HG03571 (cell line): ENCODE data around the gene MCCC1.

Source experiments
- ATAC-seq: cut with Tn5 transposase; IDR thresholded peaks from one replicate; pipeline ENCODE4 v1.9.1; 2021; ENCODE audit not compliant: unreplicated experiment

The MCCC1 gene

DNA sequence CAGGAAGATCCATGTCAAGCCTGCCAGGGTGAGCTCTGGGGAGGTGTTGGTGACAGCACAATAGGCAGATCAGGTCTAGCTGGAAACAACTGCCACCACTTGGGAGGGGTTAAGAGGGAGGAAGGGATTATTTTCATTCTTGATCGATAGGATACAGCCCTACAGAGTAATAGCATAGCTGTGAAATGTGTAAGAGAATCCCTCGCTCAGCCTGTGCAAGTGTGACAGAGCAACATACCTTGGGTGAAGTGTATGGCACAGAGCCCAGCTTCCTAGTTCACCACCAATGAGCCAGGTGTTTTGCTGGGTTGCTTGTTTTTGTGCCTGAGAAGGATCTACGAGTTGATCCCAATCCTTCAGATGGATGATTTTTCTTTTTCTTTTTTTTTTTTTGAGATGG lies 109.7 kb downstream of the MCCC1 start:
- no peak for ATAC-seq

DNA sequence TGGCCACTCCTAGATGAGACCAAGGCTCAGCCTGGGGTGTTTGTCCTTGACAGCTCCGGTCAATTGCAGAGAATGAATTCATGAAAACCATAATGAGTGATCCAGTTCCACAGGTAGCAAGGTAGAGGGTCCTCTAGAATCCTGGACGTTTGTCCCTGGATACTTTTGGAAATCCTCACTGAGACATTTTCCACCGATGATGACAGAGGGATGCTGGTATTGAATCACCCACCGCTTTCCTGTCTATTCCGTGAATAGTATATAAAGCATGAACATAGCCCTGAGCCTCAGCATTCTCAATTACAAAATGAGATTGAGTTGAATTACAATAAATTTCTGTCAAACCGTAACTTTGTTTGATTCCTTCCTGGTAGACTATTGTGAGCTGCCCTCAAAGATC lies 113.3 kb downstream of the MCCC1 start:
- no peak for ATAC-seq

DNA sequence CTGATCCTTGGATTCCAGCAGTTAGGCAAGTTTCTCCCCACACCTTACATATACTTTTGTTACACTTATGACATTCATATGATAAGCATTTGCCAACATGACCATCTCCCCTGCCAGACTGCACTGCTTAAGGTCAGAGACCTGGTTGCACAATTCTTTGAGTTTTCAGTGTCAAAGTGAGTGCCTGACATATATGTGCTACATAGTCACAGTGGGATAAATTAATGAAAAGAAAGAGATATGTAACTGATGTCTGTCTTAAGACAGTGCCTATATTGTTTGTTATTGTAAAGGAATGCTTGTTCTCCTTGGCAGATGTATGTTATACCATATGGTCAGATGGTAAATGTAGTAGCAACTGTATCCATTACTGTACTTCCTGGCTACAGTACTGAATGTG lies 115.4 kb downstream of the MCCC1 start:
- no peak for ATAC-seq

DNA sequence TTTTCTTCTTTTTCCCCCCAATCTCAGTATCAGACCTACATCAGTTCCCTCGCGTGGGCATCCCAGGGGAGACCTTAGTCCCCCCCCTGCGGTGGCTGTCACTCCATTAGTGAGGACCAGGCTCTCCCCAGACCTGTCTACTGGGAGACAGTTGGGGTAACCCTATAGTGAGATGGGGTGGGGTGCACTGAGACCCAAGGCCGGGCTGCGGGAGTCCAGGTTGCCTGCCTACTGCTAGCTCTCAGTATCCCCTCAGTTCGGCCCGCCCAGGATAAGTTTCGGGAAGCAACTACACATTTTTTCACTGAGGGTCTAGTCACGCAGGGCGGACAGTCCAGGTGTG lies 118.3 kb downstream of the MCCC1 start:
- ATAC-seq: no peak

DNA sequence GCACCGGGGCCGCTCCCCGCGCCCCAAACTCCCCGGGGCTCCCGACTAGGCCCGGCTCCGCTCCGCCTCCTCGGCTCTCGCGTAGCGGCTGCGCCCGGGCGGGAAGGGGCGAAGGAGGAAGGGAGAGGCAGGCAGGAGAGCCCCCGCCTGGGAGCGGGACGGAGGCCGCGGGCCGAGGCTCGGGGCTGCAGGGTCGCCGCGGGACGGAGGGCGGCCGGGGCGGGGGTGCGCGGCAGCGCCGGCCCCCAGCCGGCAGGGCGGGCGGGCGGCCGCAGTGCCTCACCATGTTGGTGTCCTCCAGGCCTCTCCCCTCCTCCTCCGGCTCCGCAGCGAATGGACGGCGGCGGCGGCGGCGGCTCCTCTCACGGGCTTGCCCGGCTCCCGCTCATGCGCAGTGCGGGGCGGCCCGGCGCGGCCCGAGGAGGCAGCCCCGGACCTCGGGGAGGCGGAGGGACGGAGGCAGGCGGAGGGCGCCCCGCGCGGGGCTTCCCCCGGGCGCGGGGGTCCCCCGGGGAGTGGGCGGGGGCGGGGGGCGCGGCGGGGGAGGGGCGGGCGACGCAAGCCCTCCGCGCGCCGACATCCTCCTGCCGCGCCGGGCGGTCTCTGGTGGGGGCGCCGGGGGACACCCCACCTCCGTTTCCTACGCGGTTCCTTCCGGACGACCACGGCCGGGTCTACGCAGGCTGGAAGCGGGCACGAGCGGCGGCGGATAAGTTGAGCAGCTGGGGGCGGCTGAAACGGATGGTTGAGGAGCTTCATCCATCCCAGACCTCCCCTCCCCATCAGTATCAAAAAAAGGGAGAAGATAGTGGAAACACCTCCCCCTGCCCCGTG lies 118.9 kb downstream of the MCCC1 start, which contains the start of gene DCUN1D1:
Gene DCUN1D1, minus strand, starts transcription at position 335 of the 834 bp plus-strand sequence. Its CDS starts 49 bp downstream, at position 286.
- ATAC-seq: peak; percentile 90

DNA sequence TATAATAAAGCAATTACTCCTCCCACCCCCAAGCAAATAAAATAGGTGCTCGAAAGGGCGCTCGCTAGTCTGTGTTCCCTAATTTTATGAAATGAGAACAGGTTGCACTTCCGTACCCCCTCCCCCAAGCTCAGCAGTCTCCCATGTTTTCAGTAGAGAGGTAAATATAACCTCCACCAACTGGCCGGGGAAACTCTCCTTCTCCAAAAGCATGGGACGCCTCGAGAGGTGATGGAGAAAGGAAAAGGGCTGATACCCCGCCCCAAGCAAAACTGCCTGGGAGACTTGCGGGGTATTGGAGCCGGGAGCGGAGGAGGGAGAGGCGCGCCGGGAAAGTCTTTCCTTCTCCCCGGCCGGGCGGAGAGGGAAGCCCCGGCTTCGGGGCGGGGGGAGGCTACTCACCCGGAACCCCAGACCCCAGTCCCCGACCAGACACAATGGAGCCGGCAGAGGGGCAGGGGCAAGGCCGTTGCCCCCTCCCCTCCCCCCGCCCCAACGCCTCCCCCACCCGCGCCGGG lies 119.6 kb downstream of the MCCC1 start:
- no peak for ATAC-seq

DNA sequence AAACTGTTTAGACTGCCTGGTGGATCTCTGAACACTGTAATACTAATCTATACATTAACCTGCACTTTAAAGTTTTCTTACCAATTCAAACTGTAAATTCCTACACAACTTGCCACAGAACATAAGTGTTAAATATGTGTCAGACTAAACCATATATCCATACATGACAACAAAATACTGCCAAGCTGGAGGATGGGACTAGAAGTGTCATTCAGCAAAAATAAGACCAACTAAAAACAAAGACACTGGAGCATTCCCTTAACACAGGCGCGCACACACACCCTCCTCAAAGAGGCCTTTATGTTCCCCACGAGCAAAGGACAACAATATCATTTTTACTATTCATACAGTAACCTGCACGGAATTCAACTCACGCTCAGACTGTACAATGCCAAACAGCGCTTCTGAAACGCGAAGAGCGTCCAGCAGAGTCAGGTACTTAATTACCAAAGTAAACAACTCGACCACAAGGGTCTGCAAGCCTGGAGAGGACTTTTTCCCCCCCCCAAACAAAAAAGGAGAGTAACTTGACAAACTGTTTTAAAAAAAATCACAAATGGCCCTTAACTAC lies 120.1 kb downstream of the MCCC1 start:
- no peak for ATAC-seq

DNA sequence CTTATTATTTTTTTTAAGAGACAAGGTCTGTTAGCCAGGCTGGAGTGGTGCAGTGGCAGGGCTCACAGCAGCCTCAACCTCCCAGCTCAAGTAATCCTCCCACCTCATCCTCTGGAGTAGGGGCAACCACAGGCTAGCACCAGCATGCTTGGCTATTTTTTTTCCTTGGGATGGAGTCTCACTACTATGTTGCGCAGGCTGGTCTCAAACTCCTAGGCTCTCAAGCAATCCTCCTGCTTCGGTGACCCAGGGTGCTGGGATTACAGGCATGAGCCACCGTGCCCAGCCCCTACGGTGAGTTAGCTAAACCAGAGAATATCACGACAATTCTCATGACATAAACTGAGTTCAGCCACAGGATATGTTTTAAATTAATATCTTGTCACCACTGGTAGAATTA lies 120.9 kb downstream of the MCCC1 start:
- no peak for ATAC-seq

DNA sequence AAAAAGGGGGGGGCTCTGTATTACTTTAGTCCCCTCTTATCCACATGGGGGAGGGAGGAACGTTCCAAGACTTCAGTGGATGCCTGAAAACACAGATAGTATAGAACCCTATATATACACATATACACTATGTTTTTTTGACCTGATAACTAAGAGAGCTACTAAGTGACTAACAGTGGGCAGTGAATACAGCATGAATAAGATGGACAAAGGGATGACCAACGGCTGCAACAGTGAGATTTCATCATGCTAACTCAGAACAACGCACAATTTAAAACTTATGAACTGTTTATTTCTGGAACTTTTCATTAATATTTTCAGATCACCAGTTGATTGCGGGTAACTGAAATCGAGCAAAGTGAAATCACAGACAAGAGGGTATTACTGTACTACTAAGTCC lies 126.2 kb downstream of the MCCC1 start:
- no peak for ATAC-seq

DNA sequence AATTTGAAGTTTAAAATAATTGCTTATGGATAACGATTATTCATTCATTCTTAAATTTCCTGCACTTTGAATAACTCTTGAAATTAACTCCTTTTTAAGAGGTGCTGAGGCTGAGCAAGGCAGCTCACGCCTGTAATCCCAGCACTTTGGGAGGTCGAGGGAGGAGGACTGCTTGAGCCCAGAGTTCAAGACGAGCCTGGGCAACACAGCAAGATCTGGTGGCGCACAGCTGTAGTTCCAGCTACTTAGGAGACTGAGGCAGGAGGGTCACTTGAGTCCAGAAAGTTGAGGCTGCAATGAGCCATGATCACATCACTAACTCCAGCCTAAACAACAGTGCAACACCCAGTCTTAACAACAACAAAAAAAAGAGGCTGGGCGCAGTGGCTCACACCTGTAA lies 126.9 kb downstream of the MCCC1 start:
- no peak for ATAC-seq

DNA sequence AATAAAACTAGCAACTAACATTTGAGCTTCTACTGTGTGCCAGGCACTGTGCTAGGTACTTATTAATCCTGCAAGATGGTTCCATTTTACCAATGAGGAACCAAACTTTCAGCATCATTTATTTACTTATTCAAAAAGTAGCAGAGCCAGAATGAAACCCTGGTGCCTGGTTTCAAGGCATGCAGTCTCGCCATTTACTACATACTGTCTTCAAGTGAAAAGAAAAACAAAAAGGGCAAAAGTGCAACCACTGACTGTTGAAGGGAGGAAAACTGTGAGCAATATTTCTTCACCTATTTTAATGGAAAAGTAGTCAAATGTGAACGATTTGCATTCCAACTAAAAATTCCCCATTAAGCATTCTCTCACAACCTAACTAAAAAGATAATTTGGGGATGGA lies 127.7 kb downstream of the MCCC1 start:
- no peak for ATAC-seq

DNA sequence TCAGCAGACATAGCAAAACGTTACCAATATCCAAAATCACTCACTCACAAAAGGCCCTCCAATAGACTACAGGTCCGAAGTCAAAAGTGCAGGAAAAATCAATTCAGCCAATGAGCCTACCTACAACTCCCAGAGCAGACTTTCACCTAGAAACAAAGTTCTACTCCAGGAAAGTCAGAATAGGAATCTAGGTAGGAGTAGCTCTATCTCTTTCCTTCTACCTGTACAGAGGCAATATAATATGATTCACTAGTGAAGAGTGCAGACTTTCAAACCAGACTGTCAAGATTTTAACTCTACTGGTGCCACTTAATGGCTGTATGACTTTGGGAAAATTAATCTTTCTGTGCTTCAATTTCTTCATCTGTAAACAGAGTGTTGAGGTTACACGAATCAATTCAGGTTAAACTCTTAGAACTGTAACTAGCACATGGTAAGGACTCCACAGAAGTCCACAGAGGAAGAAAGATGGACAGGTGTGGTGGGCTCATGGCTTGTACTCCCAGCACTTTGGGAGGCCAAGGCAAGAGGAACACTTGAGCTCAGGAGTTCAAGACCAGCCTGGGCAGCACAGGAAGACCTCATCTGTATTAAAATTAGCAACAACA lies 128.4 kb downstream of the MCCC1 start:
- no peak for ATAC-seq

DNA sequence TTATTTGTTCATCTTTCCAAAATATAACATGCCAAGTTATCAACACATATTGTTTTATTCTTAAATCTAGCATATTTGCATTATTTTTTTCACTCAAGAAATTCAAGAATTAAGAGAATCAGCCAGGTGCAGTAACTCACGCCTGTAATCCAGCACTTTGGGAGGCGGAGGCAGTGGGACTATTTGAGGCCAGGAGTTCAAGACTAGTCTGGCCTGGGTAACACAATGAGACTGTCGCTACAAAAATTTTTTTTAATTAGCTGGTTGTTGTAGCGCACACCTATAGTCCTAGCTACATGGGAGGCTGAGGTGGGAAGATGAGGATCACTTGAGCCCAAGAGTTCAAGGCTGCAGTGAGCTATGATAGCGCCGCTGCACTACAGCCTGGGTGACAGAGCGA lies 129.4 kb downstream of the MCCC1 start:
- no peak for ATAC-seq

DNA sequence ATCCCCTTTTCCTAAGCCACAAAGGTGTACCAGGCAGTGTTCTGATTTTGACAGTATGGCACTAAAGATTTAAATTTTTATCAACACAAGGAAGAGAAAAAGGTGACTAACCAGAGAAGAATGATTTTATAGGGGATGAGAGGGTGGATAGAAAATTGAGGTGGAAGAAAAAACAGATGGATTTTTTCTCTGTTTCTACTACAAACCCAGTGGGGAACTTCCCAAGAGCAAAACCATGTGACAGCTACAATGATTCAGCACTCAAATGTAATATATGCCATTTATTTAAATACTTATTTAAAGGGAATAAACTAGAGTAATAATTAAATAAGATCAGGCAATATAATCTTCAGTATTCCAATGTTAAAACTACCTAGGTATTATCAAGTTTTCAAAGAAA lies 130.0 kb downstream of the MCCC1 start:
- no peak for ATAC-seq

DNA sequence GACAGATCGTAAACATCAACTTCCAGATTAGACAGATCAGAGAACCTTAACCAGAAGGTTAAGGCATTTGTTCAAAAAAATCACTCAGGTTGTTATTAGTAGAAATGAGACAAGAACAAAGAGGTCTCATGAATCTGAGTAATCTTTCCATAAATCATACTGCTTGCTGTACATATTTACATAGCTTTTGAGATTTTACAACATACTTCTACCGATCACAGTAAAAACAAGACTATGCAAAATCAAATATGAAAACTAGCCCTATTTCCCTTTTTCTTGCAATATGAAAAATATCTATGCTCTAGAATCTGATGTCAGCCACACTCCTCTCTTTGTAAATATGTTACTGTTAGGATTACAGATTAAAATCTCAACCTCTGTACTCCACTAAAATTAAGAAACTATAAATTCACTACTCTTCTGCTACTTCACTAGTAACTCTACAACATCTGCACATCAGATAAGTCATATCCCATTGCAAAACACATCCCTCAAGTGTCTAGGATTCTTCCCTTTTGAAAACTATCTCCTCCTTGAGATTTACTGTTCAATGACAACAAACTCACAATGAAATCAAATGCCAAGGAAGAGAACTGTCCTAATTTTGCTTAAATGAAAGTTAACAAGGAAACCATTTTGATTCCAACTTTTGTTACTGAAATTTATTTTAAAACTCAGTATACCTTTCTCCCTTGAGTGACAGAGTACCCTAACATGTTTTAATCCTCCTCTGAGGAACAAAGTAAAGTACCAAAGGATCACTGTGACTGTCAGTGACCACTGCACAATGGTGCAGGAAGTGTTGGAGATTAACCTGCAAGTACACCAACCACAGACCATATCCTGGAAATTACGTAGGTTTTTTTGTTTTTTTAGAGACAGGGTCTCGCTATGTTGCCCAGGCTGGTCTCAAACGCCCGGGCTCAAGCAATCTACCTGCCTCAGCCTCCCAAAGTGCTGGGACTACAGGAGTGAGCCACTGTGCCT lies 131.8 kb downstream of the MCCC1 start:
- ATAC-seq: peak; percentile 69

DNA sequence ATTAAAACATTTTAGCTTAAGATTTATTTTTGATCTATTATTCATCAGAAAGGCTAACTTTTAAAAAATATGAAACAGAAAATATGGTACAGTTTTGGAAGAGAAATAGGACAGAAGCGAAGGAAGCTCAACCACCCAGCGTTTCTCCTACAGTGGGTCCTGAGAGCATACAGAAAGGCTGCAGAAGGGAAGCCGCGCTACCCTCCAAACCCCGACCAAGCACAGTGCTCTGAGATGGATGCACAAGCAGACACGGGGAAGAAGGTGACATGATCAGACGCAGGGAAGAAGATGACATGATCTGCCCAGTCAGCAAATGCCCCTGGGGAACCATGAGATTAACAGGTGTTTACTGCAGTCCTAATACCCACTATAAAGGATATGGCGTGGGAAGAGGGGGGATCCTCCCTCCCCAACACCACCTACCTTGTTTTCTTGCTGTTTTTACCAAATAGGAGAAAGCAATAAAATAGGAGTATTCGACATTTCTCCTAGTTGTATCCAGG lies 133.4 kb downstream of the MCCC1 start:
- no peak for ATAC-seq
